Liver (tissue), 3 donors: Measurements from ENCODE around the gene CHIC2.

Experiments used
- EGR1 ChIP-seq, 2 donors: IDR thresholded peaks; 2 replicates each; pipeline ENCODE4 v1.6.1; 2016 to 2018; ENCODE audit warnings: antibody characterized with exemption in 2 of 2, low read depth in 2 of 2
- FOXA2 ChIP-seq: IDR thresholded peaks from 2 replicates; pipeline ENCODE4 v1.6.1; 2016; ENCODE audit warnings: antibody characterized with exemption
- NR2F2 ChIP-seq: IDR thresholded peaks from 2 replicates; pipeline ENCODE4 v1.6.1; 2016; ENCODE audit warnings: antibody characterized with exemption
- RAD21 ChIP-seq, 2 donors: IDR thresholded peaks; 2 replicates each; pipeline ENCODE4 v1.6.1; 2016; ENCODE audit warnings: antibody characterized with exemption in 2 of 2, mild to moderate bottlenecking in 2 of 2
- RXRA ChIP-seq, 2 donors: IDR thresholded peaks; 2 replicates each; pipeline ENCODE4 v1.6.1; 2017 to 2018; ENCODE audit warnings: antibody characterized with exemption in 2 of 2, mild to moderate bottlenecking in 1 of 2
- SP1 ChIP-seq: IDR thresholded peaks from 2 replicates; pipeline ENCODE4 v1.6.1; 2018; ENCODE audit warnings: antibody characterized with exemption, mild to moderate bottlenecking
- ZBTB33 ChIP-seq: IDR thresholded peaks from 2 replicates; pipeline ENCODE4 v1.6.1; 2016; ENCODE audit warnings: antibody characterized with exemption
- TF ChIP-seq, protein P1 (sequence below): fragments of 150-350 bp; IDR thresholded peaks from 2 replicates; pipeline ENCODE4 v1.5.1; 2017; ENCODE audit warnings: improper control_type of control experiment, low read depth, low read length; ENCODE audit not compliant: missing input control
- TF ChIP-seq, protein P2 (sequence below): IDR thresholded peaks from 2 replicates; pipeline ENCODE4 v1.6.1; 2016; ENCODE audit warnings: antibody characterized with exemption, mild to moderate bottlenecking
- donor health status: healthy.
- donor health status: healthy.

GRCh38 chr4:54076673-54077072 is 12.3 kb upstream of the CHIC2 start:
- TF ChIP-seq ZBTB33 (no peak), EGR1 (IDR thresholded peaks at IDR 0.05; ENCODE audit: low read depth in 2 of 2) (no peak), RAD21 (IDR thresholded peaks at IDR 0.05) (no peak), SP1 (no peak), FOXA2 (no peak), RXRA (IDR thresholded peaks at IDR 0.05) (no peak), NR2F2 (no peak)
- TF ChIP-seq, protein P1, sequence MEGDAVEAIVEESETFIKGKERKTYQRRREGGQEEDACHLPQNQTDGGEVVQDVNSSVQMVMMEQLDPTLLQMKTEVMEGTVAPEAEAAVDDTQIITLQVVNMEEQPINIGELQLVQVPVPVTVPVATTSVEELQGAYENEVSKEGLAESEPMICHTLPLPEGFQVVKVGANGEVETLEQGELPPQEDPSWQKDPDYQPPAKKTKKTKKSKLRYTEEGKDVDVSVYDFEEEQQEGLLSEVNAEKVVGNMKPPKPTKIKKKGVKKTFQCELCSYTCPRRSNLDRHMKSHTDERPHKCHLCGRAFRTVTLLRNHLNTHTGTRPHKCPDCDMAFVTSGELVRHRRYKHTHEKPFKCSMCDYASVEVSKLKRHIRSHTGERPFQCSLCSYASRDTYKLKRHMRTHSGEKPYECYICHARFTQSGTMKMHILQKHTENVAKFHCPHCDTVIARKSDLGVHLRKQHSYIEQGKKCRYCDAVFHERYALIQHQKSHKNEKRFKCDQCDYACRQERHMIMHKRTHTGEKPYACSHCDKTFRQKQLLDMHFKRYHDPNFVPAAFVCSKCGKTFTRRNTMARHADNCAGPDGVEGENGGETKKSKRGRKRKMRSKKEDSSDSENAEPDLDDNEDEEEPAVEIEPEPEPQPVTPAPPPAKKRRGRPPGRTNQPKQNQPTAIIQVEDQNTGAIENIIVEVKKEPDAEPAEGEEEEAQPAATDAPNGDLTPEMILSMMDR: no peak
- TF ChIP-seq, protein P2, sequence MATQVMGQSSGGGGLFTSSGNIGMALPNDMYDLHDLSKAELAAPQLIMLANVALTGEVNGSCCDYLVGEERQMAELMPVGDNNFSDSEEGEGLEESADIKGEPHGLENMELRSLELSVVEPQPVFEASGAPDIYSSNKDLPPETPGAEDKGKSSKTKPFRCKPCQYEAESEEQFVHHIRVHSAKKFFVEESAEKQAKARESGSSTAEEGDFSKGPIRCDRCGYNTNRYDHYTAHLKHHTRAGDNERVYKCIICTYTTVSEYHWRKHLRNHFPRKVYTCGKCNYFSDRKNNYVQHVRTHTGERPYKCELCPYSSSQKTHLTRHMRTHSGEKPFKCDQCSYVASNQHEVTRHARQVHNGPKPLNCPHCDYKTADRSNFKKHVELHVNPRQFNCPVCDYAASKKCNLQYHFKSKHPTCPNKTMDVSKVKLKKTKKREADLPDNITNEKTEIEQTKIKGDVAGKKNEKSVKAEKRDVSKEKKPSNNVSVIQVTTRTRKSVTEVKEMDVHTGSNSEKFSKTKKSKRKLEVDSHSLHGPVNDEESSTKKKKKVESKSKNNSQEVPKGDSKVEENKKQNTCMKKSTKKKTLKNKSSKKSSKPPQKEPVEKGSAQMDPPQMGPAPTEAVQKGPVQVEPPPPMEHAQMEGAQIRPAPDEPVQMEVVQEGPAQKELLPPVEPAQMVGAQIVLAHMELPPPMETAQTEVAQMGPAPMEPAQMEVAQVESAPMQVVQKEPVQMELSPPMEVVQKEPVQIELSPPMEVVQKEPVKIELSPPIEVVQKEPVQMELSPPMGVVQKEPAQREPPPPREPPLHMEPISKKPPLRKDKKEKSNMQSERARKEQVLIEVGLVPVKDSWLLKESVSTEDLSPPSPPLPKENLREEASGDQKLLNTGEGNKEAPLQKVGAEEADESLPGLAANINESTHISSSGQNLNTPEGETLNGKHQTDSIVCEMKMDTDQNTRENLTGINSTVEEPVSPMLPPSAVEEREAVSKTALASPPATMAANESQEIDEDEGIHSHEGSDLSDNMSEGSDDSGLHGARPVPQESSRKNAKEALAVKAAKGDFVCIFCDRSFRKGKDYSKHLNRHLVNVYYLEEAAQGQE: no peak
